GM19193 (cell line): Measurements from ENCODE around the gene RGS14.
A peak's percentile ranks its signal among the peaks of the same experiment; 100 is the strongest.

Experiments
- POLR2A ChIP-seq: IDR thresholded peaks from 4 replicates; pipeline ENCODE4 v1.6.1; 2011; ENCODE audit not compliant: insufficient read depth, insufficient read length; ENCODE audit errors: extremely low read depth

Gene RGS14

GRCh38 chr5:177357459-177358351 lies at the start of gene RGS14:
RGS14 (plus strand) TSS chr5:177357924; CDS start chr5:177358025, 101 bp downstream.
- peak; percentile 75 for TF ChIP-seq POLR2A

GRCh38 chr5:177308740-177309139 lies 49.0 kb upstream of the RGS14 start:
- no peak for TF ChIP-seq POLR2A

- TF ChIP-seq POLR2A, result no peak
Measured at GRCh38 chr5:177309351-177310191, 48.2 kb upstream of the RGS14 start.

- no peak for TF ChIP-seq POLR2A
Measured at GRCh38 chr5:177310332-177310731, 47.4 kb upstream of the RGS14 start.

GRCh38 chr5:177310757-177311391 lies 46.9 kb upstream of the RGS14 start:
- peak; percentile 43 for TF ChIP-seq POLR2A

GRCh38 chr5:177311392-177311722 lies 46.4 kb upstream of the RGS14 start:
- no peak for TF ChIP-seq POLR2A

GRCh38 chr5:177311723-177312648 lies 45.7 kb upstream of the RGS14 start, which contains the start of gene MXD3:
MXD3 (minus strand) TSS chr5:177311898; CDS start chr5:177311830, 68 bp downstream.
- peak; percentile 63 for TF ChIP-seq POLR2A

GRCh38 chr5:177312649-177313181 lies 45.0 kb upstream of the RGS14 start:
- TF ChIP-seq POLR2A, result peak; percentile 44

GRCh38 chr5:177313561-177314259 lies 44.0 kb upstream of the RGS14 start:
- no peak for TF ChIP-seq POLR2A

GRCh38 chr5:177314376-177315342 lies 43.1 kb upstream of the RGS14 start:
- TF ChIP-seq POLR2A, result no peak

- TF ChIP-seq POLR2A, result no peak
Measured at GRCh38 chr5:177315411-177315810, 42.3 kb upstream of the RGS14 start.

- TF ChIP-seq POLR2A, result no peak
Measured at GRCh38 chr5:177316005-177316404, 41.7 kb upstream of the RGS14 start.
